GDM1 (cell line): Measurements from ENCODE around the gene SLC25A13.

Source experiments
- DNase-seq: peaks from one replicate; lab custom pipeline; 2025; lab: John Stamatoyannopoulos, UW

Gene SLC25A13

GRCh38 chr7:96090756-96091155 lies 231.1 kb downstream of the SLC25A13 start:
- DNase-seq, result no peak

- no peak for DNase-seq
These were observed 232.4 kb downstream of the SLC25A13 start for GRCh38 chr7:96089511-96089910.

- DNase-seq, result no peak
These were observed 233.3 kb downstream of the SLC25A13 start for GRCh38 chr7:96088579-96088978.

GRCh38 chr7:96085953-96086352 lies 235.9 kb downstream of the SLC25A13 start:
- DNase-seq, result no peak

- DNase-seq, result no peak
These were observed 236.9 kb downstream of the SLC25A13 start for GRCh38 chr7:96084881-96085553.

GRCh38 chr7:96080027-96080426 lies 241.9 kb downstream of the SLC25A13 start:
- DNase-seq, result no peak

GRCh38 chr7:96076350-96076707 lies 245.6 kb downstream of the SLC25A13 start:
- no peak for DNase-seq

- DNase-seq, result no peak
These were observed 246.2 kb downstream of the SLC25A13 start for GRCh38 chr7:96075510-96076349.

GRCh38 chr7:96074871-96075270 lies 247.0 kb downstream of the SLC25A13 start:
- DNase-seq, result no peak
